ENCODE results near the gene RCOR3.

RCOR3 gene

GRCh38 chr1:211323156-211324063, 64.2 kb downstream of the RCOR3 start:
- DNase-seq (ENCODE audit: insufficient read length, low spot score) (no peak), FAIRE-seq (peak; percentile 97)

- DNase-seq (ENCODE audit: insufficient read length, low spot score) (no peak), FAIRE-seq (no peak)
Observed at GRCh38 chr1:211324992-211325775, 66.0 kb downstream of the RCOR3 start.

- DNase-seq (ENCODE audit: insufficient read length, low spot score) = no peak
Observed at GRCh38 chr1:211326140-211326527, 67.0 kb downstream of the RCOR3 start.

DNA sequence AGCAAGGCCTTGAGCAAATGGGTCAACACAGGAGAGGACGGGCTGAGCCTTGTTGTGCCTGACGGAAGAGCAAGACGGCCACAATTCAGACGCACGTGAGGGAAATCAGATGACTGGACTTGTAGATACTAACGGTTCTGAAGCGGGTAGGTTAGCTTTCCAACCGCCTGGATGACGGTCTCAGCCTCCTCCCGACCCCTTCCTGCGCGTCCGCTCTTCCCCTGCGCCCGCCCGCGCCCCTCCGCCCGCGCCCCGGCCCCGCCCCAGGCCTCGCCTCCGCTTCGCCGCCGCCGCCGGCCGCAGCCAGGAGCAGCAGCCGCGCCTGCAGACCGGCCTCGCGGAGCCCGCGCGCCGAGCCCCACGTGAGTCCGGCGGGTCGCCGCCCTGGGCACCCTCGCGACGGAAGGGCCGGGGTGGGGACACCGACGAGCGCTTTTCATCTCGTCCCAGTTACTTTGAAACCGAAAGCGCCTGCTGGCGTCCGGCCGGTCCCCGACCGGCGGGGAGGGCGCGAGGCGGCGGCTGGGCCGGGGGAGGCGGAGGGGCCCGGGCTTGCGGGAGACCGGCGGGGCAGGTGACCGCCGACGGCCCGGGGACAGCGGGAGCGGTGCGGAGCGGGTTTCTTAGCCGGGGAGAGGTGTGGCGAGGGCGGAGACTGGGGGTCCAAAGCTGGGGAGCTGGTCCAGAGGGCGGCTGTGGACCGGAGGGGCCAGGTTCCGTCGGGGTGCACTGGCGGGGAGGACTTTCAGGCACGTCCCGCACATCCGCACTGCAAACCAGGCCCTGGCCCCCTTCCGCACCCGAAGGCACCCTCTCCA, 67.6 kb downstream of the RCOR3 start, which contains the start of gene TRAF5:
TSS of gene TRAF5 (plus strand) at position 306 of the 818 bp plus-strand sequence. CDS start 26,407 bp downstream, outside the sequence.
- FAIRE-seq (no peak), DNase-seq (ENCODE audit: insufficient read length, low spot score) (peak; percentile 59)

More at GRCh38 chr1:211326140-211326527, 67.0 kb downstream of the RCOR3 start:
- peak; percentile 21 for FAIRE-seq

- DNase-seq (ENCODE audit: insufficient read length, low spot score) (no peak), FAIRE-seq (peak; percentile 72)
Observed at GRCh38 chr1:211327346-211327921, 68.3 kb downstream of the RCOR3 start.

DNA sequence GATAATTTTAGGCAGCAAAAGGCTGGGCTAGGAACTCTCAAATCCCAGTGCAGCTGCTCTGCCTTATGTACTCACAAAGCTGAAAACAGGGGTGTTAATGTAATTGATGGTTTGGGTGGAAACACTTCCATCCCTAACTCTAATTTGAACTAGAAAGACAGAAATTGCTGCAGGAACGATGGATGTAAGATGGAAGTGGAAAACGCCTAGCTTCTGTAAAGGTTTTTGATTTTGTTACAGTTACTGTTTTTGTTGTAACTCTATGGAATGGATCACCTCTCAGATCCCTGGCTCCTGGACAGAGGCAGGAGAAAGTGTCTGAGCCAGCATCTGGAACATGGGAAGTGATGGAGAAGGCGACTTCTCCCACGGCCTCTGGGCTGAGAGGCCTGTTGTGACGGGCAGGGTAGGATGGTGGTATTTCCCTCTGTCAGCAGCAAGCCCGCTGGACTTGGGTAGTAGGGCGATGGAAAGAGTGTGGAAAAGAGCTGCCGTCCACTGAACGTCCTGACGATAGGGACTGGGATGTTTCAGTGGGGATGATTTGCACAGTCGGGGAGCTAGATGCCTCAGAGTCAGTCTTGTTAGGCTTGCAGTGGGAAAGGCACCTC, 69.0 kb downstream of the RCOR3 start:
- DNase-seq (ENCODE audit: insufficient read length, low spot score) = no peak
- FAIRE-seq = peak; percentile 65

- no peak for DNase-seq (ENCODE audit: insufficient read length, low spot score)
- peak; percentile 55 for FAIRE-seq
Observed at GRCh38 chr1:211328866-211329475, 69.8 kb downstream of the RCOR3 start.

DNA sequence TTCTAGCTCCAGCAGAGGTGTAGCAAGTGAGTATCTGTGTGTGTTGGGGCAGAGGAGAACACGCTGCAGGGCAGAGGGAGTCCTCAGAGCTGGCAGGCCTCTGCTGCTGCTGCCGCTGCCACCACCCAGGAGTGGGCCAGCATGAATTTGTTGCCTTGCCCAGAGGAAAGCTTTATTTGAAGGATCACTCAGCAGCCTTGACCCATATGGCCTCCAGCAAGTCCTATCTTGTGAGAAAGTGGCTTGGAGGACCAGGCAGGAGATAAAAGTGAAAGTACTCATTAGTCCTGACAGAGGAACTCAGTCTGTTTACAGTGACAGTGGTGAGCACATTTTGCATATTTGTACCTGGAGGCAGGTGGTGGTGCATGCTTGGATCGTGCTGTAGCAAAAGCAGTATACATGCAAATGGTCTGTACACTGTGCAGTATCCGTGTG, 70.6 kb downstream of the RCOR3 start:
- FAIRE-seq = peak; percentile 87
- DNase-seq (ENCODE audit: insufficient read length, low spot score) = no peak

GRCh38 chr1:211330282-211330936, 71.2 kb downstream of the RCOR3 start:
- DNase-seq (ENCODE audit: insufficient read length, low spot score) (no peak), FAIRE-seq (no peak)

DNA sequence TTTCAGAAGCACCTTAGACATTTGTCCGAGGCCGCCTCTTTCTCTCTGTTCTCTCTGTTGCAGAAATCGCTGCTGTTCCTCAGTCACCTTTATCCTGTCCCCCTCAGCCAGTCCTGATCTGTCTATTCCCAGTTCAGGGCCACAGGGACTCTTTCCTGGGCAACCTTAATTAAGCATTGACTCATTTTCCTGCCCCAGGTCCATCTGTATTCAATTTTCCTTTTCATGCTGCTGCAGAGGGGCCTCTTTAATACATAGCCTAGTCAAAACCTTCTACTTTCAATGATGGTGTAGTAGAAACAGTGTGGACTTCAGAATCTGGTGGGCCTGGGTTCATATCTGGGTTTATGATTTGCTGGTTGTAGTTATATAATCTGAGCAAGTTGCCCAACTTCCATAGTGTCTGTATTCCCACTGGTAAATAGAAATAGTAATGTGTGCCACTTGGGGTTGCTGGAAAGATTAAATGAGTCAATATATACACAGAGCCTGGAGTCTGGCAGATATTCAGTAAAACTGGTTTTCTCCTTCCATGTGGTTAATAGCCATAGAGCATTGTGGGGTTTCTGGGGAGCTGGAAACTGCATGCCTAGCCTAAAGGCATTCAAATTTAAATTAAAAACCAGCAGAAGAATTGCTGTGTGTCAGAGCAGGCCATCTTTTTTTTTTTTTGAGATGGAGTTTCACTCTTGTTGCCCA, 72.0 kb downstream of the RCOR3 start:
- DNase-seq (ENCODE audit: insufficient read length, low spot score) (no peak), FAIRE-seq (no peak)

DNA sequence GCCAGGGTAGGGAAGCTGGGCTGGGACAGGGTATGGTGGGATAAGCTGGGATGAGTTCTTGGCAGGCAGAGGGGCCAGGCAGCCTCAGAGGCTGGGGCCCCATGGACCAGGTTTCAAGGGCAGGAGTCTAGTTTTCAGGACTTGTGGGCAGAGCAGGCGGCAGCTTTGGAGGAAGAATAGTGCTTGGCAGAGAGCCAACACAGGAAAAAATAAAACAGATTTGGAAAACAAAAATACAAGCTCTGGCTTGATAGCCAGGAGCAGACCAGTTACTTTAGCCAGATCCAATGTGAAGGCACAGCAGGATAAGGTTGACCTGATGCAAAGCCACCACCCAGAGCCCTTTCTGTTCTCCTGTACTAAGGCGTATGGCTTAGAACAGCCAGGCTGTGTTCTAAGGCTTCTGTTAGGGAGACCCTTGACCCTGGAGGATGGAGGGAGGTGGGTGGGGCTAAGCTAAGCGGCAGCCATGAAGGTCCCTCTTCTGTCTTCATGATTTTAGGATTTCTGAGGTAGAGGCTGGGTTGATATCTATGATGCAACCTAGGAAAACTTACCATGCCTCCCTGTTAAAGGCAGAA, 73.0 kb downstream of the RCOR3 start:
- FAIRE-seq (no peak), DNase-seq (ENCODE audit: insufficient read length, low spot score) (no peak)

DNA sequence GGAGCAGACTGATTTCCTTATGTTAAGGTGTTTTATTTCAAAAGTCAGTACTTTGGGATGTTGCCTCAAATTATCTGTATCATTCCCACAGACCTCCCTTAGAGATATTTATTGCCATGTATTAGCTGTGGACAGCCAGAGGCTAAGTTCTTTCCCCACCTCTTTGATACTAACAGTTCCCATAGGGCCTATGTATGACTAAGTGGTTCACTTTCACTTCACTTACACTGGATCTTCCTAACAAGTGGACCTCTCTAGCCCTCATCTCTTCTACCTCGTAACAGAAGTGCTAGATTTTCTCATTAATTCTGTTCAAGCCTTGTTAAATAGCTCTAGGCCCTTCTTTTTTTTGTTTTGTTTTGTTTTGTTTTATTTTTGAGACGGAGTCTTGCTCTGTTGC, 73.7 kb downstream of the RCOR3 start:
- DNase-seq (ENCODE audit: insufficient read length, low spot score) (no peak), FAIRE-seq (no peak)

DNA sequence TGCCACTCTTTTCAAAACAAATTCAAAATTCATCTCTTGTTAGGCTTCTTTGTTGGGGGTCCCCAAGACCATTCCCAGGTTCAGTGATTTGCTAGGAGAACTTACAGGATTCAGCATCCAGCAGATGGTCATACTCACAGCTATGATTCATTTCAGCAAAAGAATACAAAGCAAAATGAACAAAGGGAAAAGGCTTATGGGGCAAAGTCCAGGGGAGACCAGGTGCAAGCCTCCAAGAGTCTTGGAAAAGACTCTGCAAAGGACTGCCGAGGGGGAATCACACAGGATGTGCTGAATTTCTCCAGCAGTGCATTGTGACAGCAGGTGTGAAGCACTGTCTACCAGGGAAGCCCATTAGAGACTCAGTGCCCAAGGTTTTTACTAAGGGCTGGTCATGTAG, 74.7 kb downstream of the RCOR3 start:
- no peak for FAIRE-seq
- DNase-seq (ENCODE audit: insufficient read length, low spot score) = no peak

DNA sequence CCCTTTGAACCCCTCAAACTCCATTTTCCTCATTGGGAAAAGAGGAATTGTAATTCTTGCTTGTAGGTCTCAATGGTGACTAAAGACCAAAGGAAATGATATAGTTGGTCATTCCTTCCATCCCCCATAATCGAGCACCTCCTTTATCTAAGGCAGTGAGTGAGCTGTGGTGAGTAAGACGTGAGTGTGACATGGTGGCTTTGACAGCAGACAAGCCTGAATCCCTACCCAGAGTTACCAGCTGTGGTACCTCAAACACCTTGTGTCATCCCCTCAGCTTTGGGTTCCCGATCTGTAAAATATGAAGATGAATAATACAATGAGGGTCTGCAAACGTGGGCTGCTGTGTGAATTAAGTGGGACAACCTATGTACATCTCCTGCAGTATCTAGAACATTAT, 75.8 kb downstream of the RCOR3 start:
- FAIRE-seq = no peak
- DNase-seq (ENCODE audit: insufficient read length, low spot score) = no peak

DNA sequence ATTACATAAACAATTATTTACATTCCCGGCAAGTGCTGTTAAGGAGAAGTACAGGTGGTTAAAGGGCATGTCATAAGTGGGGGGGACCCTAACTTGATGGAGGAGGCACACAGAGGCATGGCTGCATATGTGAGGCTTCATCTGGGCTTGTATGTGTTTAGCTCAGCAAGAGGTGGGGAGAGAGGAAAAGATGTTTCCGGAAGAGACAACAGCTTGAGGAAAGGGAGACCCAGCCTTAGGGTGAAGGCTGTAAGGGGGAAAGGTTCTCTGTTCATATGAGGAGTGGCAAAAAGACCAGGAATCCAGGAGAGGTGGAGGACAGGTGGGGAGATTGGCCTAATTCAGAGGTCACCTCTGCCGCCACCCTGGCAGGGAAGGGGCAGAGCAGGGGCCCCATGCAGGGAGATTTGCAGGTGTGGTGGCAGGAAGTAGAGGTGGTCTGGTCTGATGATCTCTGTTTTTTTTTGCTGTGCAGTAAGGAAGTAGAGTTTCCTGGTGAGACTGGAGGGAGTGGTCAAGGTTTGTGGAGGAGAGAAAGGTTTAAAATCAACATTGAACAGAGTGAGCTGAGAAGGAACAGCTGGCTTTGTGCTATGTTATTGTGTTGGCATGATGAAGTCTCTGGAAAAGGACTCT, 76.5 kb downstream of the RCOR3 start:
- DNase-seq (ENCODE audit: insufficient read length, low spot score) (peak; percentile 51), FAIRE-seq (peak; percentile 91)

GRCh38 chr1:211336161-211336560, 77.0 kb downstream of the RCOR3 start:
- DNase-seq (ENCODE audit: insufficient read length, low spot score) (no peak), FAIRE-seq (peak; percentile 59)

DNA sequence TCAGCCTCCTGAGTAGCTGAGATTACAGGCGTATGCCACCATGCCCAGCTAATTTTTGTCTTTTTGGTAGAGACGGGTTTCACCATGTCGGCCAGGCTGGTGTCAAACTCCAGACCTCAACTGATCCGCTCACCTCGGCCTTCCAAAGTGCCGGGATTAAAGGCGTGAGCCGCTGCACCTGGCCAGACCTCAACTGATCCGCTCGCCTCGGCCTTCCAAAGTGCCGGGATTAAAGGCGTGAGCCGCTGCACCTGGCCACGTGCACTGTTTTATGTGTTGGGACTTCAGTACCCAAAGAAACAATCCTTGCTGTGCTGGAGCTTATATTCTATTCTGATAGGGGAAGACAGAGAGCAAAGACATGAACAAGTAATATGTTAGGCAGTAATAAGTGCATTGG, 77.6 kb downstream of the RCOR3 start:
- FAIRE-seq = no peak

More for the DNA sequence above, 77.6 kb downstream of the RCOR3 start:
- no peak for DNase-seq (ENCODE audit: insufficient read length, low spot score)

Measured in GM19239 (cell line).